Measurements from ENCODE around the gene RGS9BP. TPM values are rescaled to one million over a fixed set of nuclear protein-coding genes. Genes with fewer than 3 reads are reported as not detected.
"Not testable (repeated sequence)": the region's sequence is repeated elsewhere in the genome, so short reads cannot be mapped to it uniquely, and the experiment has no call there.

RGS9BP gene
- total RNA-seq, 1 donor from 2014 or later = 0.29 TPM

DNA sequence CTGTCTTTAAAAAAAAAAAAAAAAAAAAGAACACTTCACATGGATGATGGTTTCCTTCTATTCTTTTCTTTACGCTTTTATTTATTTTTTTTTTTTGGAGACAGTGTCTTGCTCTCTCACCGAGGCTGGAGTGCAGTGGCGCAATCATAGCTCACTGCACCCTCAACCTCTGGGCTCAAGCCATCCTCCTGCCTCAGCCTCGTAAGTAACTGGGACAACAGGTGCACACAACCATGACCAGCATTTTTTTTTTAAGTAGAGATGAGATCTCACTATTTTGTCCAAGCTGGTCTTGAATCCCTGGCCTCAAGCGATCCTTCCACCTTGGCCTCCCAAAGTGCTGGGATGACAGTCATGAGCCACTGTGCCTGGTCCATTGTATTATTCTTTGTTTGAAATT, 25.0 kb upstream of the RGS9BP start:
- TF ChIP-seq, protein P1, sequence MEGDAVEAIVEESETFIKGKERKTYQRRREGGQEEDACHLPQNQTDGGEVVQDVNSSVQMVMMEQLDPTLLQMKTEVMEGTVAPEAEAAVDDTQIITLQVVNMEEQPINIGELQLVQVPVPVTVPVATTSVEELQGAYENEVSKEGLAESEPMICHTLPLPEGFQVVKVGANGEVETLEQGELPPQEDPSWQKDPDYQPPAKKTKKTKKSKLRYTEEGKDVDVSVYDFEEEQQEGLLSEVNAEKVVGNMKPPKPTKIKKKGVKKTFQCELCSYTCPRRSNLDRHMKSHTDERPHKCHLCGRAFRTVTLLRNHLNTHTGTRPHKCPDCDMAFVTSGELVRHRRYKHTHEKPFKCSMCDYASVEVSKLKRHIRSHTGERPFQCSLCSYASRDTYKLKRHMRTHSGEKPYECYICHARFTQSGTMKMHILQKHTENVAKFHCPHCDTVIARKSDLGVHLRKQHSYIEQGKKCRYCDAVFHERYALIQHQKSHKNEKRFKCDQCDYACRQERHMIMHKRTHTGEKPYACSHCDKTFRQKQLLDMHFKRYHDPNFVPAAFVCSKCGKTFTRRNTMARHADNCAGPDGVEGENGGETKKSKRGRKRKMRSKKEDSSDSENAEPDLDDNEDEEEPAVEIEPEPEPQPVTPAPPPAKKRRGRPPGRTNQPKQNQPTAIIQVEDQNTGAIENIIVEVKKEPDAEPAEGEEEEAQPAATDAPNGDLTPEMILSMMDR (IDR thresholded peaks at IDR 0.05; ENCODE audit: unreplicated experiment) = no peak
- H3K27ac Mint-ChIP-seq = no peak overlapping the region
- peaks cover 29% of the 10 kb centered on the region for H3K36me3 Mint-ChIP-seq
- DNase-seq (ENCODE audit: low spot score in 2 of 2, unreplicated experiment in 2 of 2) = no peak
- H3K27me3 Mint-ChIP-seq (ENCODE audit: low read depth) = no peaks in the 10 kb centered on the region
- no peak overlapping the region for H3K4me3 Mint-ChIP-seq
- H3K9me3 Mint-ChIP-seq = no peaks in the 10 kb centered on the region
- H3K4me1 Mint-ChIP-seq = peaks cover 15% of the 10 kb centered on the region

DNA sequence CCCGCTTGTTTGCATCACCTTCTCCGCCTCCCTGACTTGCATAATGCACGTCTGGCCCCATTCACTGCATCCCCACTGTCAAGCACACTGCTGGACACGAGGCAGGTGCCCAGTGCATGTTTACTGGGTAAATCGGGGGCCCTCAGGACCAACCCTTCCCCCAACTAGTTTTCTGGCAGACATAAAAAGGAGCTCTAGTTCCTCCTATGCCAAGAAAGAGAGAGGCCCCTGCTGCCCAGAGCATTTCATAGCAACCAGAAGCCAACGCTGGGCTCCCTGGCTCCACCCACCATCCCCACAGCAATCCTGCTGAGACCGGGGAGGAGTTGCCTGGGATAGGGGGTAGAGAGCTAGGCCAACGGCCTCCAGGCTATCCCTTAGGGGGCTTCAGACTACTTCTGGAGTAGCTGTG, 23.9 kb upstream of the RGS9BP start:
- H3K4me3 Mint-ChIP-seq = no peak overlapping the region
- H3K9me3 Mint-ChIP-seq = no peaks in the 10 kb centered on the region
- H3K36me3 Mint-ChIP-seq = peaks cover 30% of the 10 kb centered on the region
- TF ChIP-seq, protein P1 (IDR thresholded peaks at IDR 0.05; ENCODE audit: unreplicated experiment) = no peak
- H3K27me3 Mint-ChIP-seq (ENCODE audit: low read depth) = no peaks in the 10 kb centered on the region
- H3K27ac Mint-ChIP-seq = no peak overlapping the region
- no peak for DNase-seq (ENCODE audit: low spot score in 2 of 2, unreplicated experiment in 2 of 2)
- peaks cover 15% of the 10 kb centered on the region for H3K4me1 Mint-ChIP-seq

DNA sequence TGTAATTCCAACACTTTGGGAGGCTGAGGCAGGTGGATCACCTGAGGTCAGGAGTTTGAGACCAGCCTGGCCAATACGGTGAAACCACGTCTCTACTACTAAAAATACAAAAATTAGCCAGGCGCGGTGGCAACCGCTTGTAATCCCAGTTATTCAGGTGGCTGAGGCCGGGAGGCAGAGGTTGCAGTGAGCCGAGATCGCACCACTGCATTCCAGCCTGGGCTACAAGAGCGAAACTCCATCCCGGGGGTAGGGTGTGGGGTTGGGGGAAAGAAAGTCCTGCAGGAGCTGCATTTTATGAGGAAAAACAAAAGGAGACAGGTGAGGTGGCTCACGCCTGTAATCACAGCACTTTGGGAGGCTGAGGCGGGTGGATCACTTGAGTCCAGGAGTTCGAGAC, 23.3 kb upstream of the RGS9BP start:
- Mint-ChIP-seq H3K4me1 (peaks cover 15% of the 10 kb centered on the region), H3K36me3 (peaks cover 25% of the 10 kb centered on the region), H3K27ac (peak overlapping the region; percentile 82)
- not testable (repeated sequence) for DNase-seq (ENCODE audit: low spot score in 2 of 2, unreplicated experiment in 2 of 2); H3K27me3 Mint-ChIP-seq (ENCODE audit: low read depth); H3K9me3 Mint-ChIP-seq; H3K4me3 Mint-ChIP-seq

DNA sequence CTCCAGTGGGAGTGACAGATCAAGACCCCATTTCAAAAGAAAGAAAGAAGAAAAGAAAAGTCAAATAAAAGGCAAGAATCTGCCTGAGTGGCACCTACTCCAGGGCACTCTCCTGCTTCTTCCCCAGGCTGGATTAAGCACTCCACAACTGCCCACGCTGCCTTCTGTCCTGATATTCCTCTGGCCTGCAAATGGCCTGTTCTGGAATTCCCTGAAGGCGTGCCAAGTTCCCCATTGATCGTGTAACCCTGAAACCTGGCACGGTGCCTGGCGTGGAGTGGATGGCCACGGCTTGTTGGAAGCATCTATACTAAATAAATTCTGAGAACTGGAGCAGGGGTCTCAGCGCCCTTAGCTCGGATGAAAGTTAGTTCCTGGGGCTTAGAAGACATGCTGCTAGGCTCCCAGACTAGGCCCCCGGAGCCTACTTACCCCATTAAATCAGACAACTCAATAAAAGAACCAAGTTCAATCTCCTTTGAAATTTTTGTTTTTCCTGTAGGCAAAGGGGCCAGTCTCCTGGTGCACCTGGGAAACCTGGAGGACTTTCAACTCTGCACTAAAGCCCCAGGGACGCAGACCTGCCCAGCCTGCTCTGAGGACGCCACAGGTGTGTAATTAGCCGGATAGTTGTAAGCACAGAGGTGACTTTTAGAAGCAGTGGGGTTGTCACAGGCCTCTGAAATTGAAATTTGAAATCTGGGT, 22.6 kb upstream of the RGS9BP start:
- Mint-ChIP-seq H3K4me1 (peaks cover 15% of the 10 kb centered on the region), H3K27ac (peak overlapping the region; percentile 82), H3K4me3 (no peak overlapping the region), H3K27me3 (ENCODE audit: low read depth) (no peaks in the 10 kb centered on the region), H3K36me3 (peaks cover 20% of the 10 kb centered on the region), H3K9me3 (no peaks in the 10 kb centered on the region)
- TF ChIP-seq, protein P1 (IDR thresholded peaks at IDR 0.05; ENCODE audit: unreplicated experiment) = no peak
- DNase-seq (ENCODE audit: low spot score in 2 of 2, unreplicated experiment in 2 of 2) = peak in 1 of 2 experiments; percentile 60

DNA sequence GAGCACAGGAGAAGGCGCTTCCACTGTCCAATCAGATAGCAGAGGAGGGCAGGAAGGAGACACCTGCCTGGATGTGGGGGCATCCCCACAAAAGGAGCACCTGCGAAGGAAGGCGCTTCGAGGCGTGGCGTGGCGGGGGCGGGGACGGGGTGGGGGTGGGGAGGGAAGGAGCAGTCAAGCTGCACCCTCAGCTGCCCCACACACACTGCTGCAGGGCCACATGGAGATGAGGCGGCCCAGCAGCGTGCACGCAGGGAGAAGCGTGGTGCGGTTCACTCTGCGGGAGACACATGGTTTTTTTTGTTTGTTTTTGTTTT, 22.1 kb upstream of the RGS9BP start:
- H3K36me3 Mint-ChIP-seq = peaks cover 17% of the 10 kb centered on the region
- H3K4me3 Mint-ChIP-seq = no peak overlapping the region
- H3K9me3 Mint-ChIP-seq = no peaks in the 10 kb centered on the region
- peaks cover 15% of the 10 kb centered on the region for H3K4me1 Mint-ChIP-seq
- no peak for DNase-seq (ENCODE audit: low spot score in 2 of 2, unreplicated experiment in 2 of 2)
- H3K27me3 Mint-ChIP-seq (ENCODE audit: low read depth) = no peaks in the 10 kb centered on the region
- TF ChIP-seq, protein P1 (IDR thresholded peaks at IDR 0.05; ENCODE audit: unreplicated experiment) = no peak
- peak overlapping the region; percentile 82 for H3K27ac Mint-ChIP-seq

DNA sequence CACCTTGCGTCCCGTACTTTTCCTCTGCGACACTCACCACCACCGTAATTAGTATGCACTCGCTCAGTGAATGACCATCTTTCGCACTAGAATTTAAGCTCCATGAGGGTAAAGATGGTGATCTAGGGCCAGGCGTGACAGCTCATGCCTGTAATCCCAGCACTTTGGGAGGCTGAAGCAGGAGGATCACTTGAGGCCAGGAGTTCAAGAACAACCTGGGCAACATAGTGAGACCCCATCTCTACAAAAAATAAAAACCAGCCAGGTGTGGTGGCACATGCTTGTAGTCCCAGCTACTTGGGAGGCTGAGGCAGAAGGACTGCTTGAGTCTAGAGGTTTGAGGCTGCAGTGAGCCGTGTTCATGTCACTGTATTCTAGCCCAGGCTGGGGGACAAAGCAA, 19.3 kb upstream of the RGS9BP start:
- not testable (repeated sequence) for H3K9me3 Mint-ChIP-seq; DNase-seq (ENCODE audit: low spot score in 2 of 2, unreplicated experiment in 2 of 2); H3K4me3 Mint-ChIP-seq; H3K27me3 Mint-ChIP-seq (ENCODE audit: low read depth); H3K27ac Mint-ChIP-seq
- Mint-ChIP-seq H3K36me3 (peaks cover 10% of the 10 kb centered on the region), H3K4me1 (peaks cover 15% of the 10 kb centered on the region)

DNA sequence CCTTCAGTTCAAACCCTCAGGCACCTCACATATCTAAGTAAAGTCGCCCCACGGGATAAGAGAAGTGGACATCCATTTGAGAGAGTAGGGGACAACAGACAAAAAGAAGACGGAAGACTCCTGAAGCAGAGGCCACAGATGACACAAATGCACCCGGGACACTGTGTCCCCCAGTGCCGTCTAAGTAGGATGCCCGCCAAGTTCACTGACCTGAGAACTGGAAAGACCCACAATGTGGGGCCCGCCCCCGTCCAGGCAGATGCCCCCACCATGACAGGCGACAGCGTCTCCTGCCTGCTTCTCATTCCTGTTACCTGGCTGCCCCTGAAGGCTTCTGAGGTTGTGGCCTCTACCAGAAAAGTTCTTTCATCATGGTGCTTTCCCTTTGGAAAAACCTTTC, 17.6 kb upstream of the RGS9BP start:
- Mint-ChIP-seq H3K27me3 (ENCODE audit: low read depth) (no peaks in the 10 kb centered on the region), H3K36me3 (peaks cover 7% of the 10 kb centered on the region), H3K27ac (no peak overlapping the region), H3K9me3 (no peaks in the 10 kb centered on the region), H3K4me3 (no peak overlapping the region), H3K4me1 (peaks cover 4% of the 10 kb centered on the region)
- DNase-seq (ENCODE audit: low spot score in 2 of 2, unreplicated experiment in 2 of 2) = no peak
- TF ChIP-seq, protein P1 (IDR thresholded peaks at IDR 0.05; ENCODE audit: unreplicated experiment) = no peak

All from mesothelial cell of epicardium (in vitro differentiated cells).